Right forelimb (tissue), 1 donor: ENCODE results near the gene MOV10.
A peak's percentile ranks its signal among the peaks of the same experiment; 100 is the strongest.
"Not testable (repeated sequence)": the region's sequence is repeated elsewhere in the genome, so short reads cannot be mapped to it uniquely, and the experiment has no call there.

ENCODE experiments used
- DNase-seq: peaks from one replicate; pipeline ENCODE4 v3.0.0-alpha.2; 2018

MOV10 gene

GRCh38 chr1:112714313-112715263 is 40.1 kb downstream of the MOV10 start:
- DNase-seq = peak; percentile 66

GRCh38 chr1:112715264-112716053 is 41.0 kb downstream of the MOV10 start, which contains the start of gene PPM1J:
Gene PPM1J (minus strand): TSS chr1:112715332. CDS start chr1:112715301, 31 bp downstream.
- DNase-seq = peak; percentile 92

DNA sequence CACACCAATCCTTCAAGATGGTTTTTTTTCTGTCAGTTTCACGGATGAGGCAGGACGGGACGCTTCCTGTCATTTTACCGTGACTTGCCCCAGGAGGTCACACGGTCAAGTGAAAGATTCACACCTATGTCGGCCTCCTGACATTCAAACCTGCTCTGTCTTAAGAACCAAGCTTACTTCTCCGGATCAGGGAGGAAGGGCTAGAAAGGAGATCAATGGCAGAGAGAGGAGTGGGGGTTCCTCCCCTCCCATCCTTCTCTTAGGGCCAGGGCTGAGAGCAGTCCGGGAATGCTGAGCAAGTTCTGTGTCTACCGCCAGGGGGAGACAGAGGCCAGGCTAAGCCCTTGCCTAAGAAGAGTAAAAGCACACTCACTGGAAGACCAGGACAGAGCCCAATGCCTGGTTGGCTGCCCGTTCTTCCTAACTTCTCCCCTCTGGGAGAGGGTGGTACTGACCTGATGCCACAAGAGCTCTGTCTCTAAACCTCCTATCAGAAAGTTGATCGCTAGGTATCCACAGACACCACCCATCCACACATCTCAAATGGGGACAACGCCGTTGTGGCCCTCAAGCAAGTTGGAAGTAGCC is 41.8 kb downstream of the MOV10 start:
- peak; percentile 90 for DNase-seq

- no peak for DNase-seq
Observed at GRCh38 chr1:112717263-112717873, 42.9 kb downstream of the MOV10 start.

GRCh38 chr1:112718691-112719418 is 44.4 kb downstream of the MOV10 start:
- DNase-seq = peak; percentile 80

- no peak for DNase-seq
Observed at GRCh38 chr1:112719706-112720105, 45.2 kb downstream of the MOV10 start.

GRCh38 chr1:112720800-112721199 is 46.3 kb downstream of the MOV10 start:
- no peak for DNase-seq

DNA sequence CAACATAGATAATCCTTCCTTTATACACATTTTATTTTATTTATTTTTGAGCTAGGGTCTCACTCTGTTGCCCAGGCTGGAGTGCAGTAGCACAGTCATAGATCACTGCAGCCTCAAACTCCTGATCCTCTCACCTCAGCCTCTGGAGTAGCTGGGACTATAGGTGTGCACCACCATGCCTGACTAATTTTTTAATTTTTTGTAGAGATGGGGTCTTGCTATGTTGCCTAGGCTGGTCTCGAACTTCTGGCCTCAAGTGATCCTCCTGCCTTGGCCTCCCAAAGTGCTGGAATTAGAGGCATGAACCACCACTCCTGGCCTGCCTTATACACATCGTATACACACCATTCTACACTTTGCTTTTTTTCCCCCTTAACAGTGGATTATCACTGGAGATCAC is 46.8 kb downstream of the MOV10 start:
- not testable (repeated sequence) for DNase-seq

DNA sequence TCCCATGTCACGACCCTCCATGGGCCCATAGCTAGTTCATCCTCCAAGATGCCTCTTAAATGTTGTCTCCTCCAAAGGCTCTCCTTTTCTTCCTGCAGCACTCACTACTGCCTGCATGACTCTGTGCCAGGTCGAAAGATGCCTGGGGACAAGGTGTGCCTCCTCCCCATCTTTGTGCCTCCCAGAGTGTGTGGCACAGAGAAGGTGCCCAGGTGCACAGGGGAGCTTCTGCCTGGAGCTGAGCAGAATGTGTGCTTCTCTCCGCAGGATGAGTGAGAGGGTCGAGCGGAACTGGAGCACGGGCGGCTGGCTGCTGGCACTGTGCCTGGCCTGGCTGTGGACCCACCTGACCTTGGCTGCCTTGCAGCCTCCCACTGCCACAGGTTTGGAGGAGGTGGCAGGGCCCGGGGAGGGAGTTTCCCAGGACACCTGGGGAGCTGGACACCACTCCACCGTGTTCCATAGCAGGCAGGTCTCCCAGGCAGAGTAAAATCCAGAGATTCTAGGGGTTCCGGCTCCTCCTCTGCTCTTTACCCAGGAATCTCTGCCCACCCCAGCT is 47.6 kb downstream of the MOV10 start:
- no peak for DNase-seq

DNA sequence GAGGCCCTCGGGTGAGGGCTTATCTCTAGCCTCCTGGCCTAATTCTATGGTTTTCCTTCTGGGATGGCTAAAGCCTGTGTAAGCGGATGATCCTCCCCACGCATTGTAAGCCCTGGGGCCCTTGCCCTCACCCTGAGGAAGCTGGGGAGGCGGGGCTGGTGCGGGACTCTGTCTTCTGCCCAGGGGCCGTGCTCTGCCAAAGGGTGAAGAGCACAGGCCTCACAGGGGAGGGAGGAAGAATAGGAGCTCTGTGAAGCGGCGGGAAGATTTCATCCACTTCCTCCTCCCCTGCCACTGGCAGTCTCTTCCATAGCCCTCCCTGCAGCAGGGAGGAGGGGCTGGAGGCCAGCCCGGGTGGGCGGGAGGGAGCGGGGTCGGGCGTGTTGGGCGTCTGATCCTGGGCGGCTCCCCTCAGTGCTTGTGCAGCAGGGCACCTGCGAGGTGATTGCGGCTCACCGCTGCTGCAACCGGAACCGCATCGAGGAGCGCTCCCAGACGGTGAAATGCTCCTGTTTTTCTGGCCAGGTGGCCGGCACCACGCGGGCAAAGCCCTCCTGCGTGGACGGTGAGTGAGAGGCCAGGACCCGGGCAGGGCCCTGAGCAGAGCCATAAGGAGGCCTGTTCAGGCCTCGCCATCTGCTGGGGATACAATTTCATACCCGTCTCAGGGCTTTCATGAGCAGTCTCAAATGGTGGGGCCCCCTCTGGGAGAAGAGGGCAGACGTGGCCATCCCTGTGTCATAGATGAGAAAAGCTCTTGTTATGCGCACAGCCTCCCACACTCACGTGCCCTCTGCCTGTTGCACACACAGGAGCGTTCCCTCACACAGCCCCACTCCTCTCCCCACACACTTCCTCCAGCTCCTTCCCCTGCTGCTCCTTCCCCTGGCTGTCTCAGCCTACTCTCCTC is 48.4 kb downstream of the MOV10 start:
- no peak for DNase-seq

- DNase-seq = no peak
Observed at GRCh38 chr1:112723511-112723839, 49.0 kb downstream of the MOV10 start.

DNA sequence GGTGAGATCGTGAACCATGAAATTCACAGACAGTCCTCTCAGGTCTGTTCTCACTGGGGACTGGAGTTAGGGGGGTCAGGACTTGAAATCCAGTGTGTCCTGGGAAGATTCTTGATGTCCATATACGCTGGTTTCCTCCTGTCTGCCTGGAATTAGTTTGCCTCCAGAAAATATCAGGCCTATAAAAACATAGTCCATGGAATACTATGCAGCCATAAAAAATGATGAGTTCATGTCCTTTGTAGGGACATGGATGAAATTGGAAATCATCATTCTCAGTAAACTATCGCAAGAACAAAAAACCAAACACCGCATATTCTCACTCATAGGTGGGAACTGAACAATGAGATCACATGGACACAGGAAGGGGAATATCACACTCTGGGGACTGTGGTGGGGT is 49.8 kb downstream of the MOV10 start:
- not testable (repeated sequence) for DNase-seq

DNA sequence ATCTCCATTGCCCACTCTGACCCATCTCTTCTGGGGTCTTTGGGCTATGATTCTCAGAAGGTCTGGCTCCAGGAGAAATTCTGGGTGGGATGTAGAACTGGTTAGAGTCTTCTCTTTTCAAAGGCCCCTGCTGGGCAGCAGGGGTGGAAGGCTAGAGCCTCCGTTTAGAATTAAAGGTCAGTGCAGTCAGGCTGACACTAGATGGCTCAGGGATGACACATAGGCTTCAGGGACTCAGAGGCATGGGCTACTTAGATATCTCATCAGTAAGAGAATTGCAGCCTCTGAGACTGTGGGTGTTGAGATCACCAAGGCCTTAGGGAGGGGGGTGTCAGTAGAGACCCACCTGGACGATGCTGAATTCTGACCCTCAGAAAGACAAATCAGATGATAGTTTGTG is 53.3 kb downstream of the MOV10 start:
- DNase-seq = no peak

- not testable (repeated sequence) for DNase-seq
Observed at GRCh38 chr1:112728306-112728971, 54.0 kb downstream of the MOV10 start.

- DNase-seq = not testable (repeated sequence)
Observed at GRCh38 chr1:112729011-112729410, 54.6 kb downstream of the MOV10 start.

DNA sequence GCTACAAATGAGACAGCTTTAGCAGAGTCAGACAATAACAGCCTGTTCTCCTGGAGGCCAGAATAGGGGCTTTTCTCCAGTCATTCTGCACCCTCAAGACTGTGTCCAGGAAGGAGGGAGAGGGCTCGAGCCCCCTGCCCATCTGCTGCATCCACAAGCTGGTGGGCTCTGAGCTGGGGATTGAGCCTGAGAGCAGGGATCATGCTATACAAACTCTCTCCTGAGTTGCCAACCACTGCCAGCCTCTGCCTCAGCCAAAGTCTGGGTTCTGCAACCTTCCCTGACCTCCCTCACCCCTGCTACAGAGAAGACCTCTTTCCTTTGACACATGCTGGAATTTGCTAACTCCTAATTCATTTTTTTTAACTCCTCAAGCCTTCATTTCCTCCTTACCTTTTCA is 55.5 kb downstream of the MOV10 start:
- DNase-seq = no peak

DNA sequence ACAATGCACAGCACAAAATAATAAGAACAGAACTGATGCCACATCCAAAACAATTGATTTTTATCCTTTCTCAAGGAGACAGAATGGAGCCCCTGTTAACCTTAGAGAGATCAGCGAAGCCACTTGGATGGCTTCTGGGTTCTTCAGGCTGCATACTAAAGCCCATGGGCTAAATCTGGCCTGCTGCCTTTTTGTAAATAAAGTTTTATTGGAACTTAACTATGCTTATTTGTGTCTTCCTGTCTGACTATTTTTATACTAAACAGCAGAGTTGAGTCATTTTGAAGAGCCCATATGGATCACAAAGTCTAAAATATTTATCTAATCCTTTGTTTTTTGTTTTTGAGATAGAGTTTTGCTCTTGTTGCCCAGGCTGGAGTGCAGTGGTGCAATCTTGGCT is 57.0 kb downstream of the MOV10 start:
- no peak for DNase-seq

- DNase-seq = no peak
Observed at GRCh38 chr1:112735752-112736151, 61.3 kb downstream of the MOV10 start.

GRCh38 chr1:112737573-112737972 is 63.1 kb downstream of the MOV10 start:
- DNase-seq = no peak
